ENCODE results near the gene RAF1.

DNA sequence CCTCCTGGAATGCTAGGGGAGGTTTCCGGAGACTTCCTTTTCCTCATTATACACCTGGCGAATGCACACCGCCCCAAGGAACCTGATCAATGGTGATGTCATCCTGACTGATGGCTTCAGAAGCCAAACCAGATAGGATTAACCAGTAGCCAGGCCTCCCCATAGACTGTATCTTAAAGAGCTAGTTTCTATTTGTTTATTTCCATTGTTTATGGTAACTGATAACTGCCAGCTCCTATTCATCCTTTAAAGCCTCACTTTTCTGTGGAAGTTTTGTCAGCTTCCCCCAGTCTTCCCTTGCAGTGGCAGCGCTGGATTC lies 118.5 kb downstream of the RAF1 start, which contains the start of gene MKRN2OS:
- TF ChIP-seq, protein P1, sequence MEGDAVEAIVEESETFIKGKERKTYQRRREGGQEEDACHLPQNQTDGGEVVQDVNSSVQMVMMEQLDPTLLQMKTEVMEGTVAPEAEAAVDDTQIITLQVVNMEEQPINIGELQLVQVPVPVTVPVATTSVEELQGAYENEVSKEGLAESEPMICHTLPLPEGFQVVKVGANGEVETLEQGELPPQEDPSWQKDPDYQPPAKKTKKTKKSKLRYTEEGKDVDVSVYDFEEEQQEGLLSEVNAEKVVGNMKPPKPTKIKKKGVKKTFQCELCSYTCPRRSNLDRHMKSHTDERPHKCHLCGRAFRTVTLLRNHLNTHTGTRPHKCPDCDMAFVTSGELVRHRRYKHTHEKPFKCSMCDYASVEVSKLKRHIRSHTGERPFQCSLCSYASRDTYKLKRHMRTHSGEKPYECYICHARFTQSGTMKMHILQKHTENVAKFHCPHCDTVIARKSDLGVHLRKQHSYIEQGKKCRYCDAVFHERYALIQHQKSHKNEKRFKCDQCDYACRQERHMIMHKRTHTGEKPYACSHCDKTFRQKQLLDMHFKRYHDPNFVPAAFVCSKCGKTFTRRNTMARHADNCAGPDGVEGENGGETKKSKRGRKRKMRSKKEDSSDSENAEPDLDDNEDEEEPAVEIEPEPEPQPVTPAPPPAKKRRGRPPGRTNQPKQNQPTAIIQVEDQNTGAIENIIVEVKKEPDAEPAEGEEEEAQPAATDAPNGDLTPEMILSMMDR (conservative IDR thresholded peaks at IDR 0.05 in 1 of 2, IDR thresholded peaks at IDR 0.05 in 1 of 2; ENCODE audit: low read depth in 1 of 2, low read length in 2 of 2): no peak
- no peak for TF ChIP-seq EZH2 (IDR thresholded peaks at IDR 0.05; ENCODE audit: low read length, missing control alignments)

Measured in fibroblast of lung (primary cell).